GM23338 (cell line): ENCODE results near the gene SYNPR. TPM values are rescaled to one million over a fixed set of nuclear protein-coding genes. Genes with fewer than 3 reads are reported as not detected.

Experiments used
- ATAC-seq: fragments of 200-7000 bp; cut with Tn5 transposase; 3 replicates; pipeline ENCODE4 v1.9.1; 2020
- DNase-seq: peaks from one replicate; pipeline ENCODE4 v3.0.0-alpha.2; 2015; ENCODE audit warnings: low spot score
- H2AFZ ChIP-seq: fragments of 200-600 bp; sonication (generic); 2 replicates; pipeline ENCODE4 v1.8.0; 2016; ENCODE audit warnings: antibody characterized with exemption, mild to moderate bottlenecking, moderate library complexity
- H3F3A ChIP-seq: fragments of 200-600 bp; sonication (generic); replicated peaks from 2 replicates; pipeline ENCODE4 v1.8.0; 2017; ENCODE audit warnings: antibody characterized with exemption, mixed run types, low read depth
- H3K27ac ChIP-seq: fragments of 200-600 bp; sonication (generic); 2 replicates; pipeline ENCODE4 v1.6.1; 2016; ENCODE audit warnings: low read depth
- H3K27me3 ChIP-seq: fragments of 200-600 bp; sonication (generic); 2 replicates; pipeline ENCODE4 v1.8.0; 2016; ENCODE audit warnings: mild to moderate bottlenecking, mixed run types, moderate library complexity; ENCODE audit not compliant: insufficient read depth
- H3K36me3 ChIP-seq: fragments of 200-600 bp; sonication (generic); 2 replicates; pipeline ENCODE4 v1.8.0; 2016; ENCODE audit warnings: mild to moderate bottlenecking; ENCODE audit not compliant: insufficient read depth
- H3K4me1 ChIP-seq: fragments of 200-600 bp; sonication (generic); 2 replicates; pipeline ENCODE4 v1.8.0; 2016; ENCODE audit warnings: mild to moderate bottlenecking, moderate library complexity; ENCODE audit not compliant: insufficient read depth
- H3K4me2 ChIP-seq: fragments of 200-600 bp; sonication (generic); 2 replicates; pipeline ENCODE4 v1.7.1; 2017; ENCODE audit warnings: mixed run types
- H3K4me3 ChIP-seq: fragments of 200-600 bp; sonication (generic); 2 replicates; pipeline ENCODE4 v1.6.1; 2016; ENCODE audit warnings: mixed run types
- H3K79me2 ChIP-seq: fragments of 200-600 bp; sonication (generic); replicated peaks from 2 replicates; pipeline ENCODE4 v1.8.0; 2017; ENCODE audit warnings: mild to moderate bottlenecking; ENCODE audit not compliant: insufficient read depth
- H3K9me2 ChIP-seq: fragments of 200-600 bp; sonication (generic); 2 replicates; pipeline ENCODE4 v1.8.0; 2017; ENCODE audit not compliant: insufficient read depth
- H4K20me1 ChIP-seq: fragments of 200-600 bp; sonication (generic); replicated peaks from 2 replicates; pipeline ENCODE4 v1.8.0; 2017; ENCODE audit warnings: mild to moderate bottlenecking; ENCODE audit not compliant: insufficient read depth
- H3K27ac Mint-ChIP-seq: 2 replicates; pipeline ENCODE4 v1.8.0; 2020; ENCODE audit warnings: inconsistent platforms, mild to moderate bottlenecking, moderate library complexity, mixed read lengths
- H3K27me3 Mint-ChIP-seq: 3 replicates; pipeline ENCODE4 v1.8.0; 2022; ENCODE audit warnings: low read depth, mild to moderate bottlenecking, moderate library complexity, mixed read lengths, inconsistent platforms; ENCODE audit not compliant: insufficient read depth, poor library complexity
- H3K36me3 Mint-ChIP-seq: 3 replicates; pipeline ENCODE4 v1.8.0; 2021; ENCODE audit warnings: low read depth, mild to moderate bottlenecking, inconsistent platforms, moderate library complexity, mixed read lengths
- H3K4me1 Mint-ChIP-seq: 3 replicates; pipeline ENCODE4 v1.8.0; 2020; ENCODE audit warnings: mild to moderate bottlenecking, inconsistent platforms, mixed read lengths
- H3K4me3 Mint-ChIP-seq: 3 replicates; pipeline ENCODE4 v1.8.0; 2021; ENCODE audit warnings: moderate library complexity, mild to moderate bottlenecking, inconsistent platforms, mixed read lengths
- H3K9me3 Mint-ChIP-seq: 3 replicates; pipeline ENCODE4 v1.8.0; 2020; ENCODE audit warnings: moderate library complexity, mild to moderate bottlenecking, inconsistent platforms, mixed read lengths
- CREB1 ChIP-seq: fragments of 250-450 bp; sonication (Bioruptor Pico); IDR thresholded peaks from 2 replicates; pipeline ENCODE4 v1.5.0; 2020; ENCODE audit warnings: low read depth, mild to moderate bottlenecking, moderate library complexity
- EZH2 ChIP-seq: fragments of 200-600 bp; sonication (generic); IDR thresholded peaks from one replicate; pipeline ENCODE4 v1.8.0; 2017; ENCODE audit warnings: antibody characterized with exemption, mild to moderate bottlenecking, low read depth; ENCODE audit not compliant: unreplicated experiment
- EZH2phosphoT487 ChIP-seq: fragments of 200-600 bp; sonication (generic); IDR thresholded peaks from one replicate; pipeline ENCODE4 v1.8.1; 2018; ENCODE audit warnings: antibody characterized with exemption; ENCODE audit not compliant: unreplicated experiment
- JUNB ChIP-seq: IDR thresholded peaks from one replicate; pipeline ENCODE4 v1.6.1; 2016; ENCODE audit warnings: antibody characterized with exemption; ENCODE audit not compliant: unreplicated experiment
- NANOG ChIP-seq: IDR thresholded peaks from 2 replicates; pipeline ENCODE4 v1.6.1; 2016; ENCODE audit warnings: antibody characterized with exemption, borderline replicate concordance
- POLR2AphosphoS5 ChIP-seq: IDR thresholded peaks from 2 replicates; pipeline ENCODE4 v1.6.1; 2016; ENCODE audit warnings: antibody characterized with exemption, low read depth
- STAT1 ChIP-seq: IDR thresholded peaks from one replicate; pipeline ENCODE4 v1.6.1; 2016; ENCODE audit warnings: antibody characterized with exemption; ENCODE audit not compliant: unreplicated experiment
- ZNF114 ChIP-seq: fragments of 250-450 bp; sonication (Bioruptor Pico); IDR thresholded peaks from 2 replicates; pipeline ENCODE4 v1.5.0; 2020; ENCODE audit warnings: mild to moderate bottlenecking, moderate library complexity
- ZNF331 ChIP-seq: fragments of 250-450 bp; sonication (Bioruptor Pico); IDR thresholded peaks from 2 replicates; pipeline ENCODE4 v1.5.0; 2020; ENCODE audit warnings: low read depth, mild to moderate bottlenecking, moderate library complexity
- polyA plus RNA-seq: library from polyadenylated mRNA; unstranded; fragments of >200 nt; fragmentation: Nextera tagmentation; extraction: Ambion mirVana; gene quantifications from 2 replicates; pipeline ENCODE4 v1.2.1, GENCODE V29; 2016
- total RNA-seq: library from RNA; depleted of rRNA; stranded (reverse); fragments of >200 nt; shearing (Covaris generic); gene quantifications from 2 replicates; pipeline ENCODE4 v1.2.3, GENCODE V29; 2014
- TF ChIP-seq, protein P1 (sequence below): IDR thresholded peaks from one replicate; pipeline ENCODE4 v1.6.1; 2018; ENCODE audit warnings: antibody characterized with exemption; ENCODE audit not compliant: unreplicated experiment
- TF ChIP-seq, protein P2 (sequence below), 2 experiments: fragments of 200-600 bp in 1 of 2; sonication (generic) in 1 of 2; conservative IDR thresholded peaks; 2 replicates each; pipeline versions ENCODE4 v1.5.1 to v1.6.1; 2016 to 2017; ENCODE audit warnings: antibody characterized with exemption in 2 of 2, low read depth in 2 of 2, mild to moderate bottlenecking in 2 of 2, moderate library complexity in 1 of 2
- TF ChIP-seq, protein P3 (sequence below): fragments of 250-450 bp; sonication (Bioruptor Pico); IDR thresholded peaks from 2 replicates; pipeline ENCODE4 v1.5.0; 2020; ENCODE audit warnings: mild to moderate bottlenecking, moderate library complexity
- TF ChIP-seq, protein P4 (sequence below): IDR thresholded peaks from 2 replicates; pipeline ENCODE4 v1.6.1; 2016; ENCODE audit warnings: antibody characterized with exemption

SYNPR gene
- total and polyA plus RNA-seq, 2 experiments from 2014 or later: 0.38 to 0.55 TPM

DNA sequence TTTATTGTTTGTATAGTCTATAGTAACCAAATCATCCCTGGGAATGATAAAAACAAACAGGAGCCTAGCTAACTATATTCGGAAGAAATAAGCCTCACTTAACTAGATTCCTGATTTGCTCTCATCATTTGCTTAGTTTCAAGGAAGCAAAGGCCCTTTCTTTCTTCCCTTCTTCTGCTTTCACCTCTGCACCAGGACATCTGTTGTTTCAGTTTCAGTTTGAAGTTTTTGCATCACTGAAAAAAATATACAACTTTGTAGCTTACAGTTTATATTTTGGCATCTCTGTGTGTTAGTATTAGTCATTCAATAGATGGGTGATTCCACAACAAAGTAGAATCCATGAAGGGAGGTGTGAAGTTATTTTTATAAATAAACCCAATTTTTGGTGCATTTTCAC is 260.8 kb downstream of the SYNPR start:
- H3K27ac ChIP-seq: no peak overlapping the region
- DNase-seq (no peak), ATAC-seq (no peak)
- H2AFZ ChIP-seq: no peak overlapping the region
- H3K4me2 ChIP-seq: no peak overlapping the region
- no peaks in the 10 kb centered on the region for H3K36me3 Mint-ChIP-seq
- H3K4me1 ChIP-seq: no peaks in the 10 kb centered on the region
- no peaks in the 10 kb centered on the region for H3K9me3 Mint-ChIP-seq
- no peaks in the 10 kb centered on the region for H3K79me2 ChIP-seq
- H3K36me3 ChIP-seq: no peaks in the 10 kb centered on the region
- H3K27me3 ChIP-seq: no peaks in the 10 kb centered on the region
- no peaks in the 10 kb centered on the region for H3F3A ChIP-seq
- H3K4me3 Mint-ChIP-seq: no peak overlapping the region
- no peaks in the 10 kb centered on the region for H3K4me1 Mint-ChIP-seq
- no peaks in the 10 kb centered on the region for H4K20me1 ChIP-seq
- H3K4me3 ChIP-seq: no peak overlapping the region
- no peak overlapping the region for H3K27ac Mint-ChIP-seq
- H3K9me2 ChIP-seq: peaks cover 4% of the 10 kb centered on the region; the same call in 1 of the 2 replicates
- TF ChIP-seq ZNF331 (CRISPR knock-in tag) (no peak), EZH2 (no peak), NANOG (no peak), STAT1 (no peak), POLR2AphosphoS5 (no peak), ZNF114 (no peak), EZH2phosphoT487 (no peak), CREB1 (CRISPR knock-in tag) (no peak), JUNB (no peak)
- TF ChIP-seq, protein P1, sequence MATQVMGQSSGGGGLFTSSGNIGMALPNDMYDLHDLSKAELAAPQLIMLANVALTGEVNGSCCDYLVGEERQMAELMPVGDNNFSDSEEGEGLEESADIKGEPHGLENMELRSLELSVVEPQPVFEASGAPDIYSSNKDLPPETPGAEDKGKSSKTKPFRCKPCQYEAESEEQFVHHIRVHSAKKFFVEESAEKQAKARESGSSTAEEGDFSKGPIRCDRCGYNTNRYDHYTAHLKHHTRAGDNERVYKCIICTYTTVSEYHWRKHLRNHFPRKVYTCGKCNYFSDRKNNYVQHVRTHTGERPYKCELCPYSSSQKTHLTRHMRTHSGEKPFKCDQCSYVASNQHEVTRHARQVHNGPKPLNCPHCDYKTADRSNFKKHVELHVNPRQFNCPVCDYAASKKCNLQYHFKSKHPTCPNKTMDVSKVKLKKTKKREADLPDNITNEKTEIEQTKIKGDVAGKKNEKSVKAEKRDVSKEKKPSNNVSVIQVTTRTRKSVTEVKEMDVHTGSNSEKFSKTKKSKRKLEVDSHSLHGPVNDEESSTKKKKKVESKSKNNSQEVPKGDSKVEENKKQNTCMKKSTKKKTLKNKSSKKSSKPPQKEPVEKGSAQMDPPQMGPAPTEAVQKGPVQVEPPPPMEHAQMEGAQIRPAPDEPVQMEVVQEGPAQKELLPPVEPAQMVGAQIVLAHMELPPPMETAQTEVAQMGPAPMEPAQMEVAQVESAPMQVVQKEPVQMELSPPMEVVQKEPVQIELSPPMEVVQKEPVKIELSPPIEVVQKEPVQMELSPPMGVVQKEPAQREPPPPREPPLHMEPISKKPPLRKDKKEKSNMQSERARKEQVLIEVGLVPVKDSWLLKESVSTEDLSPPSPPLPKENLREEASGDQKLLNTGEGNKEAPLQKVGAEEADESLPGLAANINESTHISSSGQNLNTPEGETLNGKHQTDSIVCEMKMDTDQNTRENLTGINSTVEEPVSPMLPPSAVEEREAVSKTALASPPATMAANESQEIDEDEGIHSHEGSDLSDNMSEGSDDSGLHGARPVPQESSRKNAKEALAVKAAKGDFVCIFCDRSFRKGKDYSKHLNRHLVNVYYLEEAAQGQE: no peak
- TF ChIP-seq, protein P2, sequence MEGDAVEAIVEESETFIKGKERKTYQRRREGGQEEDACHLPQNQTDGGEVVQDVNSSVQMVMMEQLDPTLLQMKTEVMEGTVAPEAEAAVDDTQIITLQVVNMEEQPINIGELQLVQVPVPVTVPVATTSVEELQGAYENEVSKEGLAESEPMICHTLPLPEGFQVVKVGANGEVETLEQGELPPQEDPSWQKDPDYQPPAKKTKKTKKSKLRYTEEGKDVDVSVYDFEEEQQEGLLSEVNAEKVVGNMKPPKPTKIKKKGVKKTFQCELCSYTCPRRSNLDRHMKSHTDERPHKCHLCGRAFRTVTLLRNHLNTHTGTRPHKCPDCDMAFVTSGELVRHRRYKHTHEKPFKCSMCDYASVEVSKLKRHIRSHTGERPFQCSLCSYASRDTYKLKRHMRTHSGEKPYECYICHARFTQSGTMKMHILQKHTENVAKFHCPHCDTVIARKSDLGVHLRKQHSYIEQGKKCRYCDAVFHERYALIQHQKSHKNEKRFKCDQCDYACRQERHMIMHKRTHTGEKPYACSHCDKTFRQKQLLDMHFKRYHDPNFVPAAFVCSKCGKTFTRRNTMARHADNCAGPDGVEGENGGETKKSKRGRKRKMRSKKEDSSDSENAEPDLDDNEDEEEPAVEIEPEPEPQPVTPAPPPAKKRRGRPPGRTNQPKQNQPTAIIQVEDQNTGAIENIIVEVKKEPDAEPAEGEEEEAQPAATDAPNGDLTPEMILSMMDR (conservative IDR thresholded peaks at IDR 0.05; ENCODE audit: low read depth in 2 of 2): no peak
- TF ChIP-seq, protein P3, sequence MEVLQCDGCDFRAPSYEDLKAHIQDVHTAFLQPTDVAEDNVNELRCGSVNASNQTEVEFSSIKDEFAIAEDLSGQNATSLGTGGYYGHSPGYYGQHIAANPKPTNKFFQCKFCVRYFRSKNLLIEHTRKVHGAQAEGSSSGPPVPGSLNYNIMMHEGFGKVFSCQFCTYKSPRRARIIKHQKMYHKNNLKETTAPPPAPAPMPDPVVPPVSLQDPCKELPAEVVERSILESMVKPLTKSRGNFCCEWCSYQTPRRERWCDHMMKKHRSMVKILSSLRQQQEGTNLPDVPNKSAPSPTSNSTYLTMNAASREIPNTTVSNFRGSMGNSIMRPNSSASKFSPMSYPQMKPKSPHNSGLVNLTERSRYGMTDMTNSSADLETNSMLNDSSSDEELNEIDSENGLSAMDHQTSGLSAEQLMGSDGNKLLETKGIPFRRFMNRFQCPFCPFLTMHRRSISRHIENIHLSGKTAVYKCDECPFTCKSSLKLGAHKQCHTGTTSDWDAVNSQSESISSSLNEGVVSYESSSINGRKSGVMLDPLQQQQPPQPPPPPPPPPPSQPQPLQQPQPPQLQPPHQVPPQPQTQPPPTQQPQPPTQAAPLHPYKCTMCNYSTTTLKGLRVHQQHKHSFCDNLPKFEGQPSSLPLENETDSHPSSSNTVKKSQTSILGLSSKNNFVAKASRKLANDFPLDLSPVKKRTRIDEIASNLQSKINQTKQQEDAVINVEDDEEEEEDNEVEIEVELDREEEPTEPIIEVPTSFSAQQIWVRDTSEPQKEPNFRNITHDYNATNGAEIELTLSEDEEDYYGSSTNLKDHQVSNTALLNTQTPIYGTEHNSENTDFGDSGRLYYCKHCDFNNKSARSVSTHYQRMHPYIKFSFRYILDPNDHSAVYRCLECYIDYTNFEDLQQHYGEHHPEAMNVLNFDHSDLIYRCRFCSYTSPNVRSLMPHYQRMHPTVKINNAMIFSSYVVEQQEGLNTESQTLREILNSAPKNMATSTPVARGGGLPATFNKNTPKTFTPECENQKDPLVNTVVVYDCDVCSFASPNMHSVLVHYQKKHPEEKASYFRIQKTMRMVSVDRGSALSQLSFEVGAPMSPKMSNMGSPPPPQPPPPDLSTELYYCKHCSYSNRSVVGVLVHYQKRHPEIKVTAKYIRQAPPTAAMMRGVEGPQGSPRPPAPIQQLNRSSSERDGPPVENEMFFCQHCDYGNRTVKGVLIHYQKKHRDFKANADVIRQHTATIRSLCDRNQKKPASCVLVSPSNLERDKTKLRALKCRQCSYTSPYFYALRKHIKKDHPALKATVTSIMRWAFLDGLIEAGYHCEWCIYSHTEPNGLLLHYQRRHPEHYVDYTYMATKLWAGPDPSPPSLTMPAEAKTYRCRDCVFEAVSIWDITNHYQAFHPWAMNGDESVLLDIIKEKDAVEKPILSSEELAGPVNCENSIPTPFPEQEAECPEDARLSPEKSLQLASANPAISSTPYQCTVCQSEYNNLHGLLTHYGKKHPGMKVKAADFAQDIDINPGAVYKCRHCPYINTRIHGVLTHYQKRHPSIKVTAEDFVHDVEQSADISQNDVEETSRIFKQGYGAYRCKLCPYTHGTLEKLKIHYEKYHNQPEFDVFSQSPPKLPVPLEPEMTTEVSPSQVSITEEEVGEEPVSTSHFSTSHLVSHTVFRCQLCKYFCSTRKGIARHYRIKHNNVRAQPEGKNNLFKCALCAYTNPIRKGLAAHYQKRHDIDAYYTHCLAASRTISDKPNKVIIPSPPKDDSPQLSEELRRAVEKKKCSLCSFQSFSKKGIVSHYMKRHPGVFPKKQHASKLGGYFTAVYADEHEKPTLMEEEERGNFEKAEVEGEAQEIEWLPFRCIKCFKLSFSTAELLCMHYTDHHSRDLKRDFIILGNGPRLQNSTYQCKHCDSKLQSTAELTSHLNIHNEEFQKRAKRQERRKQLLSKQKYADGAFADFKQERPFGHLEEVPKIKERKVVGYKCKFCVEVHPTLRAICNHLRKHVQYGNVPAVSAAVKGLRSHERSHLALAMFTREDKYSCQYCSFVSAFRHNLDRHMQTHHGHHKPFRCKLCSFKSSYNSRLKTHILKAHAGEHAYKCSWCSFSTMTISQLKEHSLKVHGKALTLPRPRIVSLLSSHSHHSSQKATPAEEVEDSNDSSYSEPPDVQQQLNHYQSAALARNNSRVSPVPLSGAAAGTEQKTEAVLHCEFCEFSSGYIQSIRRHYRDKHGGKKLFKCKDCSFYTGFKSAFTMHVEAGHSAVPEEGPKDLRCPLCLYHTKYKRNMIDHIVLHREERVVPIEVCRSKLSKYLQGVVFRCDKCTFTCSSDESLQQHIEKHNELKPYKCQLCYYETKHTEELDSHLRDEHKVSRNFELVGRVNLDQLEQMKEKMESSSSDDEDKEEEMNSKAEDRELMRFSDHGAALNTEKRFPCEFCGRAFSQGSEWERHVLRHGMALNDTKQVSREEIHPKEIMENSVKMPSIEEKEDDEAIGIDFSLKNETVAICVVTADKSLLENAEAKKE: no peak
- TF ChIP-seq, protein P4, sequence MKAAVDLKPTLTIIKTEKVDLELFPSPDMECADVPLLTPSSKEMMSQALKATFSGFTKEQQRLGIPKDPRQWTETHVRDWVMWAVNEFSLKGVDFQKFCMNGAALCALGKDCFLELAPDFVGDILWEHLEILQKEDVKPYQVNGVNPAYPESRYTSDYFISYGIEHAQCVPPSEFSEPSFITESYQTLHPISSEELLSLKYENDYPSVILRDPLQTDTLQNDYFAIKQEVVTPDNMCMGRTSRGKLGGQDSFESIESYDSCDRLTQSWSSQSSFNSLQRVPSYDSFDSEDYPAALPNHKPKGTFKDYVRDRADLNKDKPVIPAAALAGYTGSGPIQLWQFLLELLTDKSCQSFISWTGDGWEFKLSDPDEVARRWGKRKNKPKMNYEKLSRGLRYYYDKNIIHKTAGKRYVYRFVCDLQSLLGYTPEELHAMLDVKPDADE: no peak
- H3K27me3 Mint-ChIP-seq: no peaks in the 10 kb centered on the region
